HG03066 (cell line): ENCODE measurements around the gene HSFX2.
"Not testable (repeated sequence)": the region's sequence is repeated elsewhere in the genome, so short reads cannot be mapped to it uniquely, and the experiment has no call there.

ENCODE experiments used
- ATAC-seq: cut with Tn5 transposase; IDR thresholded peaks from one replicate; pipeline ENCODE4 v1.9.1; 2021; ENCODE audit warnings: low read depth; ENCODE audit not compliant: unreplicated experiment

Gene HSFX2

GRCh38 chrX:149595214-149595613 is at the start of gene HSFX2:
Gene HSFX2 (minus strand): TSS chrX:149595314. CDS start chrX:149594700, 614 bp downstream.
- not testable (repeated sequence) for ATAC-seq

GRCh38 chrX:149643496-149643895 is 48.4 kb upstream of the HSFX2 start:
- no peak for ATAC-seq

- ATAC-seq: no peak
Observed at GRCh38 chrX:149641835-149642234, 46.7 kb upstream of the HSFX2 start.

DNA sequence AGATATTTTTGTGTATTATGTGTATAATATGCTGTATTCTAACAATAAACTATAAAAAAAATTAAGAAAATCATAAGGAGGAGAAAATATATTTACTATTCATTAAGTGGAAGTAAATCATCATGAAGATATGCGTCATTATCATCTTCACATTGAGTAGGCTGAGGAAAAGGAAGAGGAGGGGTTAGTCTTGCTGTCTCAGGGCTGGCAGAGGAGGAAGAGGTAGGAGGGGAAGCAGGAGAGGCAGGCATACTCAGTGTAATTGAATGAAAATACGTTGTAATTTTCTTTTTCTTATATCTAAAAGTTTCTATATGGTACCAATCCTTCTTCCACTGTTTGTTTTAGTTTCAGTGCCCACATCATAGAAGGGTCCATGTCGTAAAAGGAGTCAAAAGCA is 46.3 kb upstream of the HSFX2 start:
- ATAC-seq: no peak

GRCh38 chrX:149639568-149639967 is 44.5 kb upstream of the HSFX2 start:
- ATAC-seq: no peak

- ATAC-seq: no peak
Observed at GRCh38 chrX:149638860-149639259, 43.7 kb upstream of the HSFX2 start.

- no peak for ATAC-seq
Observed at GRCh38 chrX:149633511-149633910, 38.4 kb upstream of the HSFX2 start.

GRCh38 chrX:149631234-149632165 is 36.4 kb upstream of the HSFX2 start, which contains the start of gene TMEM185A:
Gene TMEM185A (minus strand): TSS chrX:149631792. CDS start chrX:149631580, 212 bp downstream.
- ATAC-seq: peak; percentile 83

DNA sequence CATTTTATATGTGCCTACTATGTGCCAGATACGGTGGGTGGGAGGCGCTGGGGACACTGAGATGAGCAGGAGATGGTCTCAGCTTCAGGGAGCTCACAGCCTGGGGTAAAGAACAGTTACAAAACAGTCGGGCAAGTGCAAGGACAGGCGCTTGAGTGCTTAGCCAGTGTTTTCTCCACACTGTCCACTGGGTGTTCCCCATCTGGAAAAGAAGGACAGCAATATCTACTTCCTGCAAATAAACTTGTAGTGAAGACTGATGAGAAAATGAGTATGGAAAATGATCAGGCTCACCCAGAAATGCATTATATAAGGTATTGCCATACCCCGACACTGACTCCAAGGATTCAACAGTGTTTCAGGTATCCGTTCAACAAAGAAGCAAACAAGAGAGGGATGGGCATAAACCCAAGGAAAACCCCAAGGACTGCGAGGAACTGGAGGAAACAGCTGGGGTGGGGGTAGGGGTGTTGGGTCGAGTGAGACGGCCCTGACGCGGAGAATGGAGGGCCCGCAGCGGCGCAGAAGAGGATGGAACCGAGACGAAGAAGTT is 35.6 kb upstream of the HSFX2 start:
- ATAC-seq: no peak

GRCh38 chrX:149629730-149630387 is 34.7 kb upstream of the HSFX2 start:
- no peak for ATAC-seq

DNA sequence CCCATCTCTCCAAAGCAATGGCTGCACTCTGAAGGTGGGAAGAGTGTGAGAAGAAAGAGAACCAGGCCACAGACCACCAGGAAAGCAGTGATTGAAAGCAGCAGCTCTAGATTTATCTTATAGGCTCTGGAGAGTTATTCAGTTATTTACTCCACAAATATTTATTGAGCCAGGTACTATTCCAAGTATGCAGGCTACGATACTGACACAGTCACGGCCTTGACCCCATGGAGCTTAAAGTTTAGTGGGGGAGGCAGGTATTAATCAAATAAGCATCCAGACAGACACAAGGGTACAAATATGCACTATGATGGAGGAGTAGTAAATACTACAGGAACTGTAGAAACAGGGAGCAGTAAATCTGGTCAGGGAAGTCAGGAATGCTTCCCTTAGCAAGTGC is 33.7 kb upstream of the HSFX2 start:
- no peak for ATAC-seq

DNA sequence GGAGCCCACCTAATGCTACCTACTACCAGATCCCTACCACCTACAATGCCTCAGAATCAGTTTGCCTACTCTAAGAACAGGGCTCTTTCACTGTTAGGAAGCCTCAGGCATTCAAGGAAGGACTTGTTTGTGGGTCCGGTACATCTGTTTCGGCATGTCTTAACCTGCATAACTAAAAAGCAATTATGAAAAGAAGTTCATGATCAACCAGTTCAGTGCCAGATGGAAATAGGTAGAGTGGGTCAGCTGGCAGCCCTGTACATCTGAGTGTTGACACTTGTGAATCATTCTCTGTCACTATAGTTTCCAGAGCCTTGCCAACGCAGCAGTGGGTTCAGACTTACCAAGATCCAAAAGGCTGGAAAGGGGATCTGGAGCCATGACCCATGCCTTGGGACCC is 33.2 kb upstream of the HSFX2 start:
- no peak for ATAC-seq

- not testable (repeated sequence) for ATAC-seq
Observed at GRCh38 chrX:149626829-149627228, 31.7 kb upstream of the HSFX2 start.

DNA sequence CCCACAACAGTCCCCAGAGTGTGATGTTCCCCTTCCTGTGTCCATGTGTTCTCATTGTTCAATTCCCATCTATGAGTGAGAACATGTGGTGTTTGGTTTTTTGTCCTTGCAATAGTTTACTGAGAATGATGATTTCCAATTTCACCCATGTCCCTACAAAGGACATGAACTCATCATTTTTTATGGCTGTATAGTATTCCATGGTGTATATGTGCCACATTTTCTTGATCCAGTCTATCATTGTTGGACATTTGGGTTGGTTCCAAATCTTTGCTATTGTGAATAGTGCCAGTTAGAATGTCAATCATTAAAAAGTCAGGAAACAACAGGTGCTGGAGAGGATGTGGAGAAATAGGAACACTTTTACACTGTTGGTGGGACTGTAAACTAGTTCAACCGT is 24.5 kb upstream of the HSFX2 start:
- ATAC-seq: not testable (repeated sequence)

DNA sequence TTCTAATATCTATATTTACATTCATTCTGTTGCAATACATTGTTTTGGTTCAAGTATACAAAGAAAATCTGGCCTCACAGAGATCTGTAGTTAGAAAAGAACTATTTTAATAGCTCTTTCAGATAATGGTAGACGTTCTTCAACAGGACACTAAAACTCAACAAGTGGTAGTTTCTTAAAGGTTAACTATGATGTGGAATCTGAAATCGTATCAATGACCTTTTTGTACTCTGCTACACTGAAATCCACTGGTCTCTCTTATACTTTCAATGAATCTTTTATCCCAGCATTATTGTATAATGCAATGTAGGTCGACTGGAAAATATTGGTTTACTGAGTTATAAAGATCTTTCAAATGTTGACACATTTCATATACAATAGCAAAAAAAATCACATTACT is 23.8 kb upstream of the HSFX2 start:
- ATAC-seq: no peak

GRCh38 chrX:149611623-149612175 is 16.6 kb upstream of the HSFX2 start:
- no peak for ATAC-seq

GRCh38 chrX:149610511-149610910 is 15.4 kb upstream of the HSFX2 start:
- no peak for ATAC-seq

DNA sequence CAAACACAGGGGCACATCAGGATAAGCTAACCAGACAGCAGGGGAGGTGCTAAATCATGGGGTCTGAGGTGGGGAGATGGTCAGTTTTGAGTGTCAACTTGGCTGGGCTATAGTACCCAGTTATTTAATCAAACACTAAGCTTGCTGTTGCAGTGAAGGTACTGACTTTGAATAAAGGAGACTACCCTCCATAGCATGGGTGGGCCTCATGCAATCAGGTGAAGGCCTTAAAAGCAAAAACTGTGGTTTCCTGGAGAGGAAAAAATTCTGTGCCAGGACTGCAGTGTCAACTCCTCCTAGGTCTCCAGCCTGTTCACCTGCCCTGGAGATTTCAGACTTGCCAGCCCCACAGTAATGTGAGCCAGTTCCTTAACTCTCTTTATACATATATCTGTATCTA is 12.6 kb upstream of the HSFX2 start:
- no peak for ATAC-seq

DNA sequence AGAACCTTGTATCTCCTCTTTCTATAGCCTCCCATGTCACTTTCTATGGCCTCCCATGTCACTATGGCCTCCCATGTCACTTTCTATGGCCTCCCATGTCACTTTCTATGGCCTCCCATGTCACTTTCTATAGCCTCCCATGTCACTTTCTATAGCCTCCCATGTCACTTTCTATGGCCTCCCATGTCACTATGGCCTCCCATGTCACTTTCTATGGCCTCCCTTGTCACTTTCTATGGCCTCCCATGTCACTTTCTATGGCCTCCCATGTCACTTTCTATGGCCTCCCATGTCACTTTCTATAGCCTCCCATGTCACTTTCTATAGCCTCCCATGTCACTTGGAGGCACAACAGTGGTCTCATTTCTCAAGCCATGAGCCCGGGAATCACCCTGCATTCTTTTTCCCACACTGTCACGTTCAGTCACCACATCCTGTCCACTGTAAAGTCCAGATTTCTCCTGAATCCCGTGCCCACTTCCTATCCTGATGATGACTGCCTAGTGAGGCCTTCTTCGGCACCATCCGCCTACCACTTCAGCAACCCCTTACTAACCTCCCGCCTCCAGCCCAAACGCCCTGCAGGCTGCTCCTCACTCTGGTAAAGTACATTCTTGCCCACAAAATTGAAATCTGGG is 10.3 kb upstream of the HSFX2 start:
- ATAC-seq: not testable (repeated sequence)

- ATAC-seq: not testable (repeated sequence)
Observed at GRCh38 chrX:149598603-149599002, 3.5 kb upstream of the HSFX2 start.

- not testable (repeated sequence) for ATAC-seq
Observed at GRCh38 chrX:149595943-149596342, 829 bp upstream of the HSFX2 start.
